ENCODE data around the gene AKAP12. TPM values are rescaled to one million over a fixed set of nuclear protein-coding genes. Genes with fewer than 3 reads are reported as not detected.
A peak's percentile ranks its signal among the peaks of the same experiment; 100 is the strongest.

Gene AKAP12
- total and polyA plus RNA-seq, 2 experiments from 2014 or later, result 66.5 to 84.9 TPM

DNA sequence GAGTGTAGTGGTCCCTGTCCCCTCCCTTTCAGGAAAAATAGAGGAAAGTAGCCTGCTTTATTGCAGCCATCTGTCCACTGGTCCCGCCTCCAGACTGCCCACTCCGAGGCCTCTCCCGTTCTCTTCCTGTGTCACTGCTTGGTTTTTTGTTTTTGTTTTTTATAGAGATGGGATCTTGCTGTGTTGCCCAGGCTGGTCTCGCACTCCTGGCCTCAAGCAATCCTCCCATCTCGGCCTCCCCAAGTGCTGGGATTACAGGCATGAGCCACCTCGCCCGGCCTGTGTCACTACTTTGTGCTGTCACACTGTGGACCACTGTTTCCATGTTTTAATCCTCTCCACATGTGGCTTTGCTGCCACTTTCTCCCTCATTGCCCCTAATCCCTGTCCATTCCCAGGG, 80.4 kb downstream of the AKAP12 start:
- H3K4me1 ChIP-seq (ENCODE audit: low read depth), result peaks cover 7% of the 10 kb centered on the region
- H3K4me3 ChIP-seq, result no peak overlapping the region
- no peaks in the 10 kb centered on the region for H3K36me3 ChIP-seq
- no peaks in the 10 kb centered on the region for H3K27me3 ChIP-seq
- H3K9me3 ChIP-seq (ENCODE audit: low read depth), result no peaks in the 10 kb centered on the region
- TF ChIP-seq, protein P1, sequence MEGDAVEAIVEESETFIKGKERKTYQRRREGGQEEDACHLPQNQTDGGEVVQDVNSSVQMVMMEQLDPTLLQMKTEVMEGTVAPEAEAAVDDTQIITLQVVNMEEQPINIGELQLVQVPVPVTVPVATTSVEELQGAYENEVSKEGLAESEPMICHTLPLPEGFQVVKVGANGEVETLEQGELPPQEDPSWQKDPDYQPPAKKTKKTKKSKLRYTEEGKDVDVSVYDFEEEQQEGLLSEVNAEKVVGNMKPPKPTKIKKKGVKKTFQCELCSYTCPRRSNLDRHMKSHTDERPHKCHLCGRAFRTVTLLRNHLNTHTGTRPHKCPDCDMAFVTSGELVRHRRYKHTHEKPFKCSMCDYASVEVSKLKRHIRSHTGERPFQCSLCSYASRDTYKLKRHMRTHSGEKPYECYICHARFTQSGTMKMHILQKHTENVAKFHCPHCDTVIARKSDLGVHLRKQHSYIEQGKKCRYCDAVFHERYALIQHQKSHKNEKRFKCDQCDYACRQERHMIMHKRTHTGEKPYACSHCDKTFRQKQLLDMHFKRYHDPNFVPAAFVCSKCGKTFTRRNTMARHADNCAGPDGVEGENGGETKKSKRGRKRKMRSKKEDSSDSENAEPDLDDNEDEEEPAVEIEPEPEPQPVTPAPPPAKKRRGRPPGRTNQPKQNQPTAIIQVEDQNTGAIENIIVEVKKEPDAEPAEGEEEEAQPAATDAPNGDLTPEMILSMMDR (IDR thresholded peaks at IDR 0.05; ENCODE audit: low read depth, low read length), result no peak
- DNase-seq (ENCODE audit: low read depth in 1 of 2, low spot score in 1 of 2), result no peak
- no peak overlapping the region for H3K27ac ChIP-seq

DNA sequence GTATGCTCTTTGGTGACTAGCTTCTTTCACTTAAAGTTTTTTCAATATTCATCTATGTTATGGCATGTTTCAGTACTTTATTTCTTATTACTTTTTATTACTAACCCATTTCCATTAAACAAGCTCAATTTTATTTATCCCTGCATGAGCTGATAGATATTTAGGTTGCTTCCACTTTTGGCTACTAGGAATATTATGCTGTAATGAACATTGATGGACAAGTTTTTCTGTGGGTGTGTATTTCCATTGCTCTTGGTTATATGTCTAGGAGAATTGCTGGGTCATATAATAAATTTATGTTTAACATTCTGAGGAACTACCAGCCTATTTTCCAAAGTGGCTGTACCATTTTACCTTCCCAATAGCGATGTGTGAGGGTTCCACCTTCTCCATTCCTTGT, 81.7 kb downstream of the AKAP12 start:
- TF ChIP-seq, protein P1 (IDR thresholded peaks at IDR 0.05; ENCODE audit: low read depth, low read length), result no peak
- Histone ChIP-seq H3K4me1 (ENCODE audit: low read depth) (peaks cover 7% of the 10 kb centered on the region), H3K27me3 (no peaks in the 10 kb centered on the region), H3K4me3 (no peak overlapping the region), H3K9me3 (ENCODE audit: low read depth) (no peaks in the 10 kb centered on the region), H3K36me3 (no peaks in the 10 kb centered on the region), H3K27ac (no peak overlapping the region)
- no peak for DNase-seq (ENCODE audit: low read depth in 1 of 2, low spot score in 1 of 2)

DNA sequence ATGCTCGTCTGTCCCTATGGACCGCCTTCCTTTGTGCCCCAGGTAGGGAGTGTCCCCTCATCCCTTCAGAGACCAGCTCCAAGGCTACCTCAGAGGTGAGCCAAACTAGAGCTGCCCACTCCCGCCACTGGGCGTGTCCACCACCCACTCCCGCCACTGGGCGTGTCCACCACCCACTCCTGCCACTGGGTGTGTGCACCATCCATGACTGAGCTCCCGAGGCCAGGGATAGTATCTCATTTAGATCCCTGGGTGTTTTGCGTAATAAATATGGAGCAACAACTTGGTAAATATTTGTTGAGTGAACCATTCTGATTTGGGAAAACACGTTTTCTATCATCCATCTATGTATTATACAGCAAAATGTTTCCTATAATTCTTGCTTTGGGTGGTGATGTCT, 82.8 kb downstream of the AKAP12 start:
- H3K27me3 ChIP-seq, result no peaks in the 10 kb centered on the region
- TF ChIP-seq, protein P1 (IDR thresholded peaks at IDR 0.05; ENCODE audit: low read depth, low read length), result no peak
- H3K4me1 ChIP-seq (ENCODE audit: low read depth), result peaks cover under 1% of the 10 kb centered on the region
- H3K9me3 ChIP-seq (ENCODE audit: low read depth), result no peaks in the 10 kb centered on the region
- no peak overlapping the region for H3K27ac ChIP-seq
- no peak for DNase-seq (ENCODE audit: low read depth in 1 of 2, low spot score in 1 of 2)
- no peak overlapping the region for H3K4me3 ChIP-seq
- H3K36me3 ChIP-seq, result no peaks in the 10 kb centered on the region

DNA sequence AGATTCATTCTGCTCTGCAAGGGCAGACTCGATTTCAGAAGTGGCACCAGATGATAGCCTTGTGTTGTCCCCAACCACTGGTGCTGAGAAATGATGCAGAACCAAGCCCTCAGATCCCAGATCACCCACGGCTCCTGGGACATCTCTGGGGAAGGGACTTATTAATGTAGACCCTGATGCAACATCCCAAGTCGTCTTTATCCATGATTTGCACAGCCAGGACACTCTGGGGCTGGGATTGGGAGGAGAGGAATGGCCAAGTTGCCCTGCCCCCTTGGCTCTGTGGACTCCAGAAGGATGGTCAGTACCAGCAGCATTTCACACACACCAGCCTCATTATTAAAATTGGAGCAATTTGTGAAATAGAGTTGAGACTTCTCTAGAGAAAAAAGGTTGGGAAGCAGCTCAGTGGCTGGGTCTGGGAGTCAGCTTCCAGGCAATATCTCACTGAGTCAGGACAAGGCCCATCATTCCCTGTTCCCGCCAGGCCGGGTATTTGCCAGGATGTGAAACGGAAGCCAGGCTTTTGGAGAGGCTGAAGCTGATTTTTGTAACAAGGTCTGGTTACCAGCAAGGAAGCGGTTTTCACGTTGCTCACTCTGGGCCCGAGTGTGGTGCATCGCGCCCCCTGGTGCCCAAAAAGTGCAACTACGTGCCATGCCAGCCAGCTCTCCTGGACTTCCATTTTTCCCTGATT, 84.2 kb downstream of the AKAP12 start:
- TF ChIP-seq, protein P1 (IDR thresholded peaks at IDR 0.05; ENCODE audit: low read depth, low read length), result peak; percentile 95
- Histone ChIP-seq H3K27ac (no peak overlapping the region), H3K27me3 (no peaks in the 10 kb centered on the region), H3K4me3 (no peak overlapping the region), H3K4me1 (ENCODE audit: low read depth) (no peaks in the 10 kb centered on the region), H3K36me3 (no peaks in the 10 kb centered on the region), H3K9me3 (ENCODE audit: low read depth) (no peaks in the 10 kb centered on the region)
- DNase-seq (ENCODE audit: low read depth in 1 of 2, low spot score in 1 of 2), result peak; percentile 84 to 93

DNA sequence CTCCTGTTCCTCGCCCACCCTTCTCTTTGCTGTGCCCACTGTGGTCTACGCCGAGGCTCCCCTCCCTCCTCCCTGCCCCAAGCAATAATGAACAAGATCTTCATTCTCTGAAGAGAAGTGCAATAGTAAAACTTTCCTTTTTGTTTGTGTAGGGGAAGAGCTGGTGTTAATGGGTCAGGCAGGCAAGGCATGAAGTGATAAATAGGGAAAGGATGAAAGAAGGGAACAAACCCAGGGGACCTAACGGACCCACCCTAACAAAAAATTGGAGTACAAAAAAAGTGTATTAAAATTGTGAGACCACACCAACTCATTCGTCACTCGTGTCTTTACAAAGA, 84.7 kb downstream of the AKAP12 start:
- no peak overlapping the region for H3K27ac ChIP-seq
- no peaks in the 10 kb centered on the region for H3K9me3 ChIP-seq (ENCODE audit: low read depth)
- DNase-seq (ENCODE audit: low read depth in 1 of 2, low spot score in 1 of 2), result no peak
- no peaks in the 10 kb centered on the region for H3K27me3 ChIP-seq
- TF ChIP-seq, protein P1 (IDR thresholded peaks at IDR 0.05; ENCODE audit: low read depth, low read length), result no peak
- no peaks in the 10 kb centered on the region for H3K36me3 ChIP-seq
- no peak overlapping the region for H3K4me3 ChIP-seq
- H3K4me1 ChIP-seq (ENCODE audit: low read depth), result no peaks in the 10 kb centered on the region

All from cardiac muscle cell (in vitro differentiated cells and primary cell).